ENCODE measurements around the gene RFFL. TPM values are rescaled to one million over a fixed set of nuclear protein-coding genes. Genes with fewer than 3 reads are reported as not detected.

RFFL gene
- total and polyA plus RNA-seq, 2 donors from 2014 or later: 15.7 to 29.0 TPM

DNA sequence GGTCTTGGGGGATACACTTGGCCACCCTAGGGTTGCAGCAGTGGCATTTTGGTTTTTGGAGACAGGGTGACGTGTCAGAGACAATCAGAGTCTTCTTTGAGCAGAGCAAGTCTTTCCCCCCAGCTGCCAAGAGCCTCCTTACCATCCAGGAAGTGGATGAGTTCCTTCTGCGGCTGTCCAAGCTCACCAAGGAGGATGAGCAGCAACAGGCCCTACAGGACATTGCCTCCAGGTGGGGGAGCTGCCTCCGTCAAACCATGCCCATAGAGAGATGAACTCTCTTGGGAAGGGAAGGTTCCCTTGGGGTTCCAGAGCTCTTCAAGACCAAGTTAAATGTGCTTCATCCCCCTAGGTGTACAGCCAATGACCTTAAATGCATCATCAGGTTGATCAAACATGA, 71.9 kb downstream of the RFFL start:
- FAIRE-seq (no peak), DNase-seq (no peak)
- Histone ChIP-seq H3K9me3 (ENCODE audit: control insufficient read depth in 2 of 3, insufficient read depth in 1 of 3, low read length in 3 of 3) (no peaks in the 10 kb centered on the region), H3K27ac (ENCODE audit: low read depth in 2 of 2, low read length in 2 of 2) (no peak overlapping the region), H3K9ac (ENCODE audit: low read length in 3 of 3) (no peak overlapping the region), H3K4me3 (ENCODE audit: low read length in 3 of 3) (no peak overlapping the region), H3K36me3 (ENCODE audit: control insufficient read depth in 2 of 3, insufficient read depth in 3 of 3, low read length in 3 of 3) (peaks cover 14 to 54% (median 30%) of the 10 kb centered on the region in 3 donors), H3K4me1 (ENCODE audit: control insufficient read depth in 2 of 3, insufficient read depth in 2 of 3, low read depth in 1 of 3, low read length in 3 of 3) (no peaks in the 10 kb centered on the region), H3K27me3 (ENCODE audit: control insufficient read depth, insufficient read depth, low read length) (no peaks in the 10 kb centered on the region)
- intact Hi-C loops (cut with DNase I): loop anchor here (10.0 kb wide), 1 partner anchor 123 kb away; the partner anchor contains the start of gene RAD51D
- TF ChIP-seq, protein P1, sequence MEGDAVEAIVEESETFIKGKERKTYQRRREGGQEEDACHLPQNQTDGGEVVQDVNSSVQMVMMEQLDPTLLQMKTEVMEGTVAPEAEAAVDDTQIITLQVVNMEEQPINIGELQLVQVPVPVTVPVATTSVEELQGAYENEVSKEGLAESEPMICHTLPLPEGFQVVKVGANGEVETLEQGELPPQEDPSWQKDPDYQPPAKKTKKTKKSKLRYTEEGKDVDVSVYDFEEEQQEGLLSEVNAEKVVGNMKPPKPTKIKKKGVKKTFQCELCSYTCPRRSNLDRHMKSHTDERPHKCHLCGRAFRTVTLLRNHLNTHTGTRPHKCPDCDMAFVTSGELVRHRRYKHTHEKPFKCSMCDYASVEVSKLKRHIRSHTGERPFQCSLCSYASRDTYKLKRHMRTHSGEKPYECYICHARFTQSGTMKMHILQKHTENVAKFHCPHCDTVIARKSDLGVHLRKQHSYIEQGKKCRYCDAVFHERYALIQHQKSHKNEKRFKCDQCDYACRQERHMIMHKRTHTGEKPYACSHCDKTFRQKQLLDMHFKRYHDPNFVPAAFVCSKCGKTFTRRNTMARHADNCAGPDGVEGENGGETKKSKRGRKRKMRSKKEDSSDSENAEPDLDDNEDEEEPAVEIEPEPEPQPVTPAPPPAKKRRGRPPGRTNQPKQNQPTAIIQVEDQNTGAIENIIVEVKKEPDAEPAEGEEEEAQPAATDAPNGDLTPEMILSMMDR (IDR thresholded peaks at IDR 0.05; ENCODE audit: borderline replicate concordance, extremely low read depth, insufficient read depth): no peak

DNA sequence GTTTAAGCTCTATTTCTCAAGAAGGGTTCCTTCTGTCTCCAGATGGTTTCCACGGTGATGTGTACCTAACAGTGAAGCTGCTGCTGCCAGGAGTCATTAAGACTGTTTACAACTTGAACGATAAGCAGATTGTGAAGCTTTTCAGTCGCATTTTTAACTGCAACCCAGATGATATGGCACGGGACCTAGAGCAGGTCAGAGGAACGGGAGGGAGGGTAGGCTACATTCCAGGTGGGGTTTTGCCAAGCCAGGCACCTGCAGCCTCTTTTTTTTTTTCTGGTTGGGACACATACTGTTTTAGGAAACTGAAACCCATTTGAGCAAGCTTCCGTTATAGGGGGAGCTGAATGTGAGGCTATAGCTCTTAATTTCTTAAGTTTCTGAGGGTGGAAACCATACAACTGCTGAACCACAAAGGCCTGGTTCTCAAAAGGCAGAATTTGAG, 72.6 kb downstream of the RFFL start:
- Histone ChIP-seq H3K36me3 (ENCODE audit: control insufficient read depth in 2 of 3, insufficient read depth in 3 of 3, low read length in 3 of 3) (peaks cover 14 to 47% (median 30%) of the 10 kb centered on the region in 3 donors), H3K27me3 (ENCODE audit: control insufficient read depth, insufficient read depth, low read length) (no peaks in the 10 kb centered on the region), H3K9ac (ENCODE audit: low read length in 3 of 3) (no peak overlapping the region), H3K4me1 (ENCODE audit: control insufficient read depth in 2 of 3, insufficient read depth in 2 of 3, low read depth in 1 of 3, low read length in 3 of 3) (no peaks in the 10 kb centered on the region), H3K4me3 (ENCODE audit: low read length in 3 of 3) (no peak overlapping the region), H3K9me3 (ENCODE audit: control insufficient read depth in 2 of 3, insufficient read depth in 1 of 3, low read length in 3 of 3) (no peaks in the 10 kb centered on the region), H3K27ac (ENCODE audit: low read depth in 2 of 2, low read length in 2 of 2) (no peak overlapping the region)
- FAIRE-seq: no peak
- DNase-seq: no peak
- TF ChIP-seq, protein P1 (IDR thresholded peaks at IDR 0.05; ENCODE audit: borderline replicate concordance, extremely low read depth, insufficient read depth): no peak
- intact Hi-C loops (cut with DNase I): loop anchor here (10.0 kb wide), 1 partner anchor 124 kb away; the partner anchor contains the start of gene RAD51D

DNA sequence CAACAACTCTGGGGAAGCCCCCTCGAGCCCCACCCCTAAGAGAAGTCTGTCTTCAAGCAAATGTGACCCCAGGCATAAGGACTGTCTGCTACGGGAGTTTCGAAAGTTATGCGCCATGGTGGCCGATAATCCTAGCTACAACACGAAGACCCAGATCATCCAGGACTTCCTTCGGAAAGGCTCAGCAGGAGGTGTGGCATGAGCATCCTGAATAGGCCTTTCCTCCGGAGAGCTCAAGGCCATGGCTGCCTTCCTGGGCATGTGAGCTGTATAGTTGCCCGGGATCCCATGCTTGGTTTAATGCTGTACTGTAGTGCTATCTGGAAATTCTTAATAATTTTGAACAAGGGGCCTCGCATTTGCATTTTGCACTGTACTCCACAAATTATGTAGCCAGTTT, 74.0 kb downstream of the RFFL start:
- Histone ChIP-seq H3K4me1 (ENCODE audit: control insufficient read depth in 2 of 3, insufficient read depth in 2 of 3, low read depth in 1 of 3, low read length in 3 of 3) (no peaks in the 10 kb centered on the region), H3K9ac (ENCODE audit: low read length in 3 of 3) (no peak overlapping the region), H3K9me3 (ENCODE audit: control insufficient read depth in 2 of 3, insufficient read depth in 1 of 3, low read length in 3 of 3) (no peaks in the 10 kb centered on the region), H3K27ac (ENCODE audit: low read depth in 2 of 2, low read length in 2 of 2) (no peak overlapping the region), H3K36me3 (ENCODE audit: control insufficient read depth in 2 of 3, insufficient read depth in 3 of 3, low read length in 3 of 3) (peaks cover 14 to 43% (median 30%) of the 10 kb centered on the region in 3 donors), H3K4me3 (ENCODE audit: low read length in 3 of 3) (no peak overlapping the region), H3K27me3 (ENCODE audit: control insufficient read depth, insufficient read depth, low read length) (no peaks in the 10 kb centered on the region)
- intact Hi-C loops (cut with DNase I): no loop called here
- DNase-seq: no peak
- no peak for FAIRE-seq
- TF ChIP-seq, protein P1 (IDR thresholded peaks at IDR 0.05; ENCODE audit: borderline replicate concordance, extremely low read depth, insufficient read depth): no peak

DNA sequence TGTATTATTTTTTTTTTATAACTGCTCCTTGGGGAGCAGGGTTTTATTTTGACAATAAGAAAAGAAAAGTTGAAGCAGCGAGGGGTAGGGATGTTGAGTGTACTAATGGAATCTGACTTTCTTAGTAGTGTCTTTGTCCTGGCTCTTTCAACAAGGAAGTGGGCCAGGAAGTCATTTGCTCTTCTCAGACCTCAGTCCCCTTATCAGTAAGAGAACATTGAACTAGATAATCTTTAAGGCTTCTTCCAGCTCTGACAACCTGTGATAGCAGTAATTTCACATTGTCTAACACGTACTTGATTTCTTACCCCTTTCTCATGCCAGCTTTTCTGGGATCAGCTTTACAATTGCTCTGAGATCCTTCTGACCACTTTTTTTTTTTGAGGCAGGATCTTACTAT, 74.9 kb downstream of the RFFL start:
- H3K4me3 ChIP-seq (ENCODE audit: low read length in 3 of 3): no peak overlapping the region
- H3K9me3 ChIP-seq (ENCODE audit: control insufficient read depth in 2 of 3, insufficient read depth in 1 of 3, low read length in 3 of 3): no peaks in the 10 kb centered on the region
- FAIRE-seq (no peak), DNase-seq (no peak)
- H3K27ac ChIP-seq (ENCODE audit: low read depth in 2 of 2, low read length in 2 of 2): no peak overlapping the region
- H3K27me3 ChIP-seq (ENCODE audit: control insufficient read depth, insufficient read depth, low read length): no peaks in the 10 kb centered on the region
- intact Hi-C loops (cut with DNase I): no loop called here
- TF ChIP-seq, protein P1 (IDR thresholded peaks at IDR 0.05; ENCODE audit: borderline replicate concordance, extremely low read depth, insufficient read depth): no peak
- peaks cover 12 to 40% (median 30%) of the 10 kb centered on the region in 3 donors for H3K36me3 ChIP-seq (ENCODE audit: control insufficient read depth in 2 of 3, insufficient read depth in 3 of 3, low read length in 3 of 3)
- no peaks in the 10 kb centered on the region for H3K4me1 ChIP-seq (ENCODE audit: control insufficient read depth in 2 of 3, insufficient read depth in 2 of 3, low read depth in 1 of 3, low read length in 3 of 3)
- H3K9ac ChIP-seq (ENCODE audit: low read length in 3 of 3): no peak overlapping the region
